ENCODE data around the gene SCN3A.

The SCN3A gene

DNA sequence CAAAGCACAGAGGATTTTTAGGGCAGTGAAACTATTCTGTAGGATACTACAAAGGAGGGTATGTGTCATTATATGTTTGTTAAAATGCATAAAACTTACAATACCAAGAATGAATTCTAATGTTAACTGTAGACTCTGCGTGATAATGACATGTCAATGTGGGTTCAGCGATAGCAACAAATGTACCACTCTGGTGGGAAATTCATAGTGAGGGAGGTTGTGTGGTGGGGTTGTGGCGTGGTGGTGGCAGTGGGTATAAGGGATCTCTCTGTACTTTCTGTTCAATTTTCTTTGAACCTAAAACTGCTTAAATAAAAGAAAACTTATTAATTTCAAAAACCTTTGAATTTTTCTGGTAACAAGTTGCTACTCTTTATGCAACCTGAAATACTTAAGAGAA is 149.2 kb downstream of the SCN3A start:
- no peak for DNase-seq

DNA sequence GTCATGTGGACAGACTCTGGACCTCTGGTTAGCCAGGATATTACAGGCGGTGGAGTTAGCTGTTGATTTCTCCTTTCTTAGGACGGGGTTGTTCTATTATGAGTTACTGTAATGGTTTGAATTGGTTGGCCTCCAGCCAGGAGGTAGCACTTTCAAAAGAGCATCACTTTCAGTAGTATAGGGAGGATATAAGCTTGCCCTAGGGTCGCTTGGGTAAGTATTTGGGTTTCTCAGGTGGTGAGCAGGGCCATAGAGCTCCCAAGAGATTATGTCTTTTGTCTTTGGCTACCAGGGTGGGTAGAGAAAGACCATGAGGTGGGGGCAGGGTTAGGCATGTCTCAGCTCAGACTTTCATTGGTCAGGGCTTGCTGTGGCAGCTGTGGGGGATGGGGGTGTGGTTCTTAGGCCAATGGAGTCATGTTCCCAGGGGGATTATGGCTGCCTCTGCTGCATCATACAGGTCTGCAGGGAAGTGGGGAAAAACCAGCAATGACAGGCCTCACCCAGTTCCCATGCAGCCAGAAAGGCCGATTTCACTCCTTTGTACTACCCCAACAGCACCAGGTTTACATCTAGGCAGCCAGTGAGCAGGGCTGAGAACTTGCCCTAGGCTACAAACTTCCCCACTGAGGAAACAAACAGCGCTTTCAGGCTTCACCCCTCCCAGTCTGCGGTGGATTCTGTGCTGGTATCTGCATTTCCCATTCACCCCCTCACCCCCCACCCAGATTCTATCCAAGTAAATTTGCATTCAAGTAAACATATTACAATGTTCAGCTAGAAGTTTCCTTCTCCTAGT is 159.1 kb downstream of the SCN3A start:
- no peak for DNase-seq

All from T-helper 1 cell (primary cell).